Colonic mucosa (tissue), 4 donors: ENCODE measurements around the gene DENND6B. TPM values are rescaled to one million over a fixed set of nuclear protein-coding genes. Genes with fewer than 3 reads are reported as not detected.

Experiments used
- DNase-seq: peaks from one replicate; pipeline ENCODE4 v3.0.0-alpha.2; 2020
- H3K27ac ChIP-seq: fragments of 200-600 bp; one replicate; pipeline ENCODE4 v1.8.0; 2021
- H3K27me3 ChIP-seq: fragments of 200-600 bp; one replicate; pipeline ENCODE4 v1.8.0; 2021
- H3K36me3 ChIP-seq: fragments of 200-600 bp; one replicate; pipeline ENCODE4 v1.8.0; 2021
- H3K4me1 ChIP-seq: fragments of 200-600 bp; one replicate; pipeline ENCODE4 v1.8.0; 2021; ENCODE audit warnings: mild to moderate bottlenecking
- H3K4me3 ChIP-seq: fragments of 200-600 bp; one replicate; pipeline ENCODE4 v1.8.0; 2021
- H3K9ac ChIP-seq, 2 donors: one replicate each; pipeline ENCODE4 v1.7.0; 2013; ENCODE audit warnings: control low read depth in 2 of 2, low read depth in 2 of 2, low read length in 2 of 2
- H3K9me3 ChIP-seq: fragments of 200-600 bp; one replicate; pipeline ENCODE4 v1.8.0; 2021
- CTCF ChIP-seq: fragments of 200-600 bp; IDR thresholded peaks from one replicate; pipeline ENCODE4 v1.8.0; 2022; ENCODE audit warnings: antibody characterized with exemption, mild to moderate bottlenecking
- intact Hi-C: fragments of 100-400 bp; cut with DNase I; formaldehyde crosslinking; loops from one replicate; pipeline ENCODE4 v1.14.1; 2022
- total RNA-seq, 2 donors: library from RNA; stranded (reverse); fragmentation: NEBNext Ultra II Directional in 1 of 2; extraction: Animal tissue kit (Norgen Biotek cat#: 25700) in 1 of 2; gene quantifications; one replicate each; pipeline ENCODE4 v1.2.1, GENCODE V29; 2021
- donor health status: healthy.
- donor health status: DM: no; HTN: no; CAD: no.
- donor health status: DM: no; HTN: no; CAD: no.

Gene DENND6B
- total RNA-seq, 2 donors from 2014 or later, result 2.4 to 4.0 TPM

- Histone ChIP-seq H3K9me3 (no peaks in the 10 kb centered on the region), H3K9ac (no peak overlapping the region), H3K4me3 (no peak overlapping the region), H3K27me3 (no peaks in the 10 kb centered on the region), H3K27ac (no peak overlapping the region), H3K4me1 (peaks cover under 1% of the 10 kb centered on the region), H3K36me3 (no peaks in the 10 kb centered on the region)
- no peak for TF ChIP-seq CTCF
- no peak for DNase-seq
- intact Hi-C loops, result no loop called here
These were observed 6.7 kb downstream of the DENND6B start for GRCh38 chr22:50320116-50320515.

- no peak overlapping the region for H3K9ac ChIP-seq
- DNase-seq, result no peak
- no peak overlapping the region for H3K27ac ChIP-seq
- intact Hi-C loops, result no loop called here
- H3K4me1 ChIP-seq, result peaks cover 6% of the 10 kb centered on the region
- H3K27me3 ChIP-seq, result no peaks in the 10 kb centered on the region
- no peak for TF ChIP-seq CTCF
- no peak overlapping the region for H3K4me3 ChIP-seq
- H3K36me3 ChIP-seq, result no peaks in the 10 kb centered on the region
- no peaks in the 10 kb centered on the region for H3K9me3 ChIP-seq
These were observed 7.3 kb downstream of the DENND6B start for GRCh38 chr22:50319503-50319951.

- no peaks in the 10 kb centered on the region for H3K27me3 ChIP-seq
- no peak overlapping the region for H3K27ac ChIP-seq
- DNase-seq, result no peak
- intact Hi-C loops, result no loop called here
- H3K4me1 ChIP-seq, result peaks cover 7% of the 10 kb centered on the region
- no peak overlapping the region for H3K4me3 ChIP-seq
- no peak for TF ChIP-seq CTCF
- no peaks in the 10 kb centered on the region for H3K36me3 ChIP-seq
- no peak overlapping the region for H3K9ac ChIP-seq
- H3K9me3 ChIP-seq, result no peaks in the 10 kb centered on the region
These were observed 8.0 kb downstream of the DENND6B start for GRCh38 chr22:50318698-50319411.

GRCh38 chr22:50318356-50318697 lies 8.5 kb downstream of the DENND6B start:
- Histone ChIP-seq H3K36me3 (no peaks in the 10 kb centered on the region), H3K9me3 (no peaks in the 10 kb centered on the region), H3K27ac (no peak overlapping the region), H3K4me1 (peaks cover 7% of the 10 kb centered on the region), H3K27me3 (no peaks in the 10 kb centered on the region), H3K4me3 (no peak overlapping the region), H3K9ac (no peak overlapping the region)
- DNase-seq, result no peak
- TF ChIP-seq CTCF, result no peak
- intact Hi-C loops, result no loop called here

- H3K27ac ChIP-seq, result no peak overlapping the region
- H3K9me3 ChIP-seq, result no peaks in the 10 kb centered on the region
- no peak for TF ChIP-seq CTCF
- DNase-seq, result no peak
- peaks cover 7% of the 10 kb centered on the region for H3K4me1 ChIP-seq
- intact Hi-C loops, result no loop called here
- H3K4me3 ChIP-seq, result no peak overlapping the region
- H3K9ac ChIP-seq, result no peak overlapping the region
- no peaks in the 10 kb centered on the region for H3K27me3 ChIP-seq
- H3K36me3 ChIP-seq, result no peaks in the 10 kb centered on the region
These were observed 9.1 kb downstream of the DENND6B start for GRCh38 chr22:50317674-50318073.
